VCaP (cell line): Measurements from ENCODE around the gene FRS2.
"Not testable (repeated sequence)": the region's sequence is repeated elsewhere in the genome, so short reads cannot be mapped to it uniquely, and the experiment has no call there.

Experiments used
- H3K27ac ChIP-seq: fragments of 450-650 bp; 2 replicates; pipeline ENCODE4 v1.5.1; 2017
- TF ChIP-seq, protein P1 (sequence below): fragments of 450-650 bp; conservative IDR thresholded peaks from 2 replicates; pipeline ENCODE4 v1.5.1; 2017; ENCODE audit warnings: mild to moderate bottlenecking, moderate library complexity

Gene FRS2

GRCh38 chr12:69602954-69603353 is 132.8 kb downstream of the FRS2 start:
- H3K27ac ChIP-seq, result no peak overlapping the region
- TF ChIP-seq, protein P1, sequence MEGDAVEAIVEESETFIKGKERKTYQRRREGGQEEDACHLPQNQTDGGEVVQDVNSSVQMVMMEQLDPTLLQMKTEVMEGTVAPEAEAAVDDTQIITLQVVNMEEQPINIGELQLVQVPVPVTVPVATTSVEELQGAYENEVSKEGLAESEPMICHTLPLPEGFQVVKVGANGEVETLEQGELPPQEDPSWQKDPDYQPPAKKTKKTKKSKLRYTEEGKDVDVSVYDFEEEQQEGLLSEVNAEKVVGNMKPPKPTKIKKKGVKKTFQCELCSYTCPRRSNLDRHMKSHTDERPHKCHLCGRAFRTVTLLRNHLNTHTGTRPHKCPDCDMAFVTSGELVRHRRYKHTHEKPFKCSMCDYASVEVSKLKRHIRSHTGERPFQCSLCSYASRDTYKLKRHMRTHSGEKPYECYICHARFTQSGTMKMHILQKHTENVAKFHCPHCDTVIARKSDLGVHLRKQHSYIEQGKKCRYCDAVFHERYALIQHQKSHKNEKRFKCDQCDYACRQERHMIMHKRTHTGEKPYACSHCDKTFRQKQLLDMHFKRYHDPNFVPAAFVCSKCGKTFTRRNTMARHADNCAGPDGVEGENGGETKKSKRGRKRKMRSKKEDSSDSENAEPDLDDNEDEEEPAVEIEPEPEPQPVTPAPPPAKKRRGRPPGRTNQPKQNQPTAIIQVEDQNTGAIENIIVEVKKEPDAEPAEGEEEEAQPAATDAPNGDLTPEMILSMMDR, result no peak; the same call in 1 of the 2 replicates

DNA sequence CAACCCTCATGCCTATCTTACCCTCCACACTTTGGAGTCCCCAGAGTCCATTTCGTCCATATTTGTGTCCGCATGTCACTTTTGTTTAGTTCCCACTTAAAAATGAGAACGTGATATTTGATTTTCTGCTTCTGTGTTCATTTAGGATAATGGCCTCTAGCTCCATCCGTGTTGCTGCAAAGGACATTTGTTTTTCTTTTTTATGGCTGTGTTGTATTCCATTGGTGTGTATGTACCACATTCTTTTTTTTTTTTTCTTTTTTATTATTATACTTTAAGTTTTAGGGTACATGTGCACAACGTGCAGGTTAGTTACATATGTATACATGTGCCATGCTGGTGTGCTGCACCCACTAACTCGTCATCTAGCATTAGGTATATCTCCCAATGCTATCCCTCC is 133.4 kb downstream of the FRS2 start:
- not testable (repeated sequence) for H3K27ac ChIP-seq

DNA sequence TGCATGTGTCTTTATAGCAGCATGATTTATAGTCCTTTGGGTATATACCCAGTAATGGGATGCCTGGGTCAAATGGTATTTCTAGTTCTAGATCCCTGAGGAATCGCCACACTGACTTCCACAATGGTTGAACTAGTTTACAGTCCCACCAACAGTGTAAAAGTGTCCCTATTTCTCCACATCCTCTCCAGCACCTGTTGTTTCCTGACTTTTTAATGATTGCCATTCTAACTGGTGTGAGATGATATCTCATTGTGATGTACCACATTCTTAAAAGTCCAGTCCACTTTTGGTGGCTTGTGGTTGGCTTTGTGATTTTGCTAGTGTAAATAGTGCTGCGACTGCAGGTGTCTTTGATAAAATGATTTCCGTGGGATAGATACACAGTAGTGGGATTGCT is 134.1 kb downstream of the FRS2 start:
- H3K27ac ChIP-seq, result not testable (repeated sequence)

DNA sequence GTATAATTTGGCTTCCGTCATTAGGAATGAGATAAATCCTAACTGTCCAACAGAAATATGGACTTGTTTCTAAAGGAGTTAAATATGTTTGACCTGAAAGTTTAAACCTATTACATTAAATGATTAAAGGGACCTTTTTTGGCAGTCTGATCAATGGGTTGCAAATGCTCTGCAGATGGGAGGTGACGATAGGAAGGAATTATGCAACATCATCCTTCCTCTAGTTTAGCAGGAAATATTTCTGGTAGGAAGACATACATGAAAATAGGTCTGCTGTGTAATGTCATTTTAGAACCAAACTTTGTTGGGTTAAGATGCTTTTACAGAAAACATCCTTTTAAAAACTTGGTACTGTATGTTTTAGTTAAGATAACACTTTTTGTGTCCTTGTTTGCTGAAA is 137.9 kb downstream of the FRS2 start:
- TF ChIP-seq, protein P1, result no peak
- H3K27ac ChIP-seq, result no peak overlapping the region

DNA sequence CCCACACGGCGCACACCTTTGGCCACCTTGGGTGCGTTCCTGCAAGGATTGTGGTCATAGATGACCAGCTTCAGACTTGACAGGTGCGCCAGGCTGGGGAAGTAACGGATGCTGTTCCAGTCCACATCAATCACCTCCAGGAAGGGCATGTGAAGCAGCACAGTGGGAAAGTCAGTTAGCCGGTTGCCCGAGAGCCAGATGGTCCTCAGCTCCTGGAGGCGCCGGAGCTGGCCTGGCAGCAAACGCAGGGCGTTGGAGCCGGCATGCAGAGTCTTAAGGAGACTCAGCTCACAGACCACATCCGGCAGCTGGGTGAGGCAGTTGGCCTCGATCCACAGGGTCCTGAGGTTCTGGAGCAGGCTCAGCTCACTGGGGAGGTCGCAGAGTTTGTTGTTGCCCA is 139.9 kb downstream of the FRS2 start:
- no peak overlapping the region for H3K27ac ChIP-seq
- TF ChIP-seq, protein P1, result no peak

GRCh38 chr12:69610729-69611128 is 140.5 kb downstream of the FRS2 start, which contains the start of gene LRRC10:
Gene LRRC10, minus strand, starts transcription at chr12:69610907. Its CDS starts 69 bp downstream, at chr12:69610838.
- no peak within 1 kb of the TSS for H3K27ac ChIP-seq
- TF ChIP-seq, protein P1, result no peak

GRCh38 chr12:69613351-69613750 is 143.2 kb downstream of the FRS2 start:
- no peak overlapping the region for H3K27ac ChIP-seq
- TF ChIP-seq, protein P1, result no peak

GRCh38 chr12:69616025-69616424 is 145.8 kb downstream of the FRS2 start:
- TF ChIP-seq, protein P1, result no peak
- no peak overlapping the region for H3K27ac ChIP-seq

DNA sequence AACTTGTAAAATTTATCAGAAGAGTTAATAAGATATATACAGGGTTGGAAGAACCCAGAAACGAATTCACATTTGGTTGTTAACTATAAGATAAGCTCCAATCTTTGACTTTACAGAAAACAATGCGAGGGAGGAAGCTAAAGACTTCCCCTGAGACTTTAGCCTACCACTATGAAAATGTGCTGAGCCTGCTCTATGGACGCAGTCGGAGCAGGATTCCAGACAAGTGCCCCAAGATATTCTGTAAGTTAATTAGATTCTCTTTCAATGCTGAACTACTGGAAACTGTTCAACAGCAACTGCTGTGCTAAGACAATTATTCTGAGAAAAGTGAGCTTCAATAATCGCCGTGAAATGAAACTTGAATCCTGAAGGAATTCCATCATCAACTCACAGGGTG is 148.9 kb downstream of the FRS2 start:
- H3K27ac ChIP-seq, result no peak overlapping the region

More for the DNA sequence above, 148.9 kb downstream of the FRS2 start:
- TF ChIP-seq, protein P1, result no peak
